CD14-positive monocyte (primary cell): ENCODE results near the gene MOB3A. TPM values are rescaled to one million over a fixed set of nuclear protein-coding genes. Genes with fewer than 3 reads are reported as not detected.

Source experiments
- DNase-seq, 3 donors: peaks; one replicate each; pipeline ENCODE4 v3.0.0-alpha.2; 2011 to 2022
- H2AFZ ChIP-seq: 2 replicates; pipeline ENCODE4 v1.6.0; 2012; ENCODE audit warnings: mild to moderate bottlenecking, low read depth, low read length, inconsistent platforms; ENCODE audit not compliant: insufficient read depth, poor library complexity, severe bottlenecking
- H3K27ac ChIP-seq, 2 donors: 1 replicate in 1 of 2; 2 replicates in 1 of 2; pipeline ENCODE4 v1.5.1; 2012 to 2013; ENCODE audit warnings: low read length in 2 of 2, control low read depth in 1 of 2, inconsistent platforms in 1 of 2, low read depth in 1 of 2, mild to moderate bottlenecking in 1 of 2
- H3K27me3 ChIP-seq, 2 donors: one replicate each; pipeline versions ENCODE4 v1.6.0 to v1.6.1; 2011 to 2013; ENCODE audit warnings: low read length in 2 of 2; ENCODE audit not compliant: control insufficient read depth in 2 of 2, insufficient read depth in 2 of 2
- H3K36me3 ChIP-seq, 2 donors: replicated peaks in 1 of 2; 1 replicate in 1 of 2; 2 replicates in 1 of 2; pipeline versions ENCODE4 v1.5.1 to v1.6.1; 2012 to 2013; ENCODE audit warnings: low read length in 2 of 2, control low read depth in 1 of 2, inconsistent platforms in 1 of 2, mild to moderate bottlenecking in 1 of 2; ENCODE audit not compliant: insufficient read depth in 2 of 2, control insufficient read depth in 1 of 2
- H3K4me1 ChIP-seq, 2 donors: 1 replicate in 1 of 2; 2 replicates in 1 of 2; pipeline versions ENCODE4 v1.5.1 to v1.6.1; 2012 to 2013; ENCODE audit warnings: low read length in 2 of 2, control low read depth in 1 of 2, inconsistent platforms in 1 of 2, mild to moderate bottlenecking in 1 of 2, moderate library complexity in 1 of 2; ENCODE audit not compliant: insufficient read depth in 2 of 2, control insufficient read depth in 1 of 2
- H3K4me2 ChIP-seq: replicated peaks from 2 replicates; pipeline ENCODE3; 2012; ENCODE audit warnings: low read length, moderate library complexity, mild to moderate bottlenecking; ENCODE audit not compliant: poor library complexity, severe bottlenecking; ENCODE audit errors: extremely low read depth
- H3K4me3 ChIP-seq, 3 experiments: fragments of 200-600 bp in 1 of 3; sonication (generic) in 1 of 3; replicated peaks in 1 of 3; 1 replicate in 2 of 3; 2 replicates in 1 of 3; pipeline ENCODE4 v1.5.1; 2011 to 2013; ENCODE audit warnings: low read length in 3 of 3, mild to moderate bottlenecking in 3 of 3, control low read depth in 2 of 3, low read depth in 2 of 3, inconsistent platforms in 1 of 3, moderate library complexity in 1 of 3
- H3K79me2 ChIP-seq: 2 replicates; pipeline ENCODE4 v1.6.0; 2012; ENCODE audit warnings: mild to moderate bottlenecking, control low read depth, inconsistent platforms, low read length, moderate library complexity; ENCODE audit not compliant: insufficient read depth
- H3K9ac ChIP-seq: 2 replicates; pipeline ENCODE4 v1.6.0; 2017; ENCODE audit warnings: low read length, mild to moderate bottlenecking; ENCODE audit not compliant: insufficient read depth, poor library complexity, severe bottlenecking
- H3K9me3 ChIP-seq, 2 donors: replicated peaks in 1 of 2; 1 replicate in 1 of 2; 2 replicates in 1 of 2; pipeline versions ENCODE4 v1.5.1 to v1.6.1; 2012 to 2013; ENCODE audit warnings: low read length in 2 of 2, control low read depth in 1 of 2; ENCODE audit not compliant: control insufficient read depth in 1 of 2, insufficient read depth in 1 of 2
- H4K20me1 ChIP-seq: 2 replicates; pipeline ENCODE4 v1.6.0; 2012; ENCODE audit warnings: mild to moderate bottlenecking, low read length, control low read depth, moderate library complexity; ENCODE audit not compliant: insufficient read depth
- H3K27ac Mint-ChIP-seq, 7 donors: one replicate each; pipeline ENCODE4 v1.8.0; 2020; ENCODE audit warnings: mild to moderate bottlenecking in 7 of 7, mixed read lengths in 7 of 7, moderate library complexity in 6 of 7, inconsistent platforms in 2 of 7
- H3K27me3 Mint-ChIP-seq, 3 donors: one replicate each; pipeline ENCODE4 v1.8.0; 2021 to 2022; ENCODE audit warnings: low read depth in 3 of 3, mild to moderate bottlenecking in 3 of 3, mixed read lengths in 3 of 3, moderate library complexity in 3 of 3, inconsistent platforms in 1 of 3
- H3K36me3 Mint-ChIP-seq, 2 donors: one replicate each; pipeline ENCODE4 v1.8.0; 2020; ENCODE audit warnings: mixed read lengths in 2 of 2, inconsistent platforms in 1 of 2, mild to moderate bottlenecking in 1 of 2
- H3K4me1 Mint-ChIP-seq: one replicate; pipeline ENCODE4 v1.8.0; 2020; ENCODE audit warnings: mild to moderate bottlenecking, mixed read lengths
- H3K4me3 Mint-ChIP-seq, 2 donors: one replicate each; pipeline ENCODE4 v1.8.0; 2020; ENCODE audit warnings: mild to moderate bottlenecking in 2 of 2, mixed read lengths in 2 of 2, moderate library complexity in 1 of 2
- H3K9me3 Mint-ChIP-seq, 7 donors: one replicate each; pipeline ENCODE4 v1.8.0; 2020 to 2022; ENCODE audit warnings: mixed read lengths in 7 of 7, mild to moderate bottlenecking in 6 of 7, moderate library complexity in 6 of 7, inconsistent platforms in 2 of 7
- CTCF ChIP-seq: fragments of 200-600 bp; IDR thresholded peaks from one replicate; pipeline ENCODE4 v1.8.0; 2022; ENCODE audit warnings: antibody characterized with exemption, mild to moderate bottlenecking
- WGBS: methylation state at CpG from one replicate; pipeline ENCODE4 v1.1.5; 2013; ENCODE audit warnings: missing lambda C conversion rate; ENCODE audit not compliant: insufficient coverage; 5-methylcytosine and 5-hydroxymethylcytosine counted together
- intact Hi-C, 2 donors: fragments of 100-400 bp; cut with micrococcal nuclease; formaldehyde crosslinking; loops; one replicate each; pipeline versions ENCODE4 v1.15.0 to v1.15.1; 2023
- polyA plus RNA-seq, 3 donors: library from polyadenylated mRNA; depleted of rRNA in 1 of 3; unstranded in 2 of 3; stranded (reverse) in 1 of 3; fragments of 300-500 nt in 2 of 3; fragments of >200 nt in 1 of 3; fragmentation: Illumina TruSeq in 2 of 3; gene quantifications; 1 replicate in 2 of 3; 2 replicates in 1 of 3; pipeline ENCODE4 v1.2.3, GENCODE V29; 2012 to 2021

MOB3A gene
- polyA plus RNA-seq, 3 donors: 60.5 to 179 (median 96.3) TPM

- Mint-ChIP-seq H3K27ac (peak overlapping the region in 4 of 7 donors; percentile 30 to 51 (median 45)), H3K27me3 (no peaks in the 10 kb centered on the region), H3K4me1 (no peaks in the 10 kb centered on the region), H3K9me3 (no peaks in the 10 kb centered on the region), H3K4me3 (no peak overlapping the region), H3K36me3 (peaks cover 55 to 88% of the 10 kb centered on the region in 2 donors)
- Histone ChIP-seq H3K4me3 (no peak overlapping the region), H2AFZ (no peak overlapping the region), H3K9me3 (no peaks in the 10 kb centered on the region), H3K27ac (no peak overlapping the region), H3K4me1 (no peaks in the 10 kb centered on the region), H4K20me1 (peaks cover 90% of the 10 kb centered on the region), H3K79me2 (peaks cover 64% of the 10 kb centered on the region), H3K36me3 (peaks cover 75 to 77% of the 10 kb centered on the region in 2 donors), H3K4me2 (no peak overlapping the region), H3K27me3 (no peaks in the 10 kb centered on the region), H3K9ac (no peak overlapping the region)
- WGBS: 94% methylated on average over 45 of the region's 50 CpGs
- DNase-seq: no peak
- TF ChIP-seq CTCF: no peak
- intact Hi-C loops: no loop called here
Observed at GRCh38 chr19:2135474-2136402, 39.6 kb upstream of the MOB3A start.

- Mint-ChIP-seq H3K27ac (peak overlapping the region in 2 of 7 donors; percentile 21 to 58), H3K4me3 (no peak overlapping the region), H3K27me3 (no peaks in the 10 kb centered on the region), H3K9me3 (no peaks in the 10 kb centered on the region), H3K4me1 (no peaks in the 10 kb centered on the region), H3K36me3 (peaks cover 56 to 81% of the 10 kb centered on the region in 2 donors)
- no peak overlapping the region for H2AFZ ChIP-seq
- no peak overlapping the region for H3K4me2 ChIP-seq
- no peaks in the 10 kb centered on the region for H3K4me1 ChIP-seq
- no peak overlapping the region for H3K9ac ChIP-seq
- H3K27ac ChIP-seq: no peak overlapping the region
- no peak overlapping the region for H3K4me3 ChIP-seq
- H3K36me3 ChIP-seq: peaks cover 70 to 81% of the 10 kb centered on the region in 2 donors
- intact Hi-C loops: no loop called here
- peaks cover 85% of the 10 kb centered on the region for H4K20me1 ChIP-seq
- TF ChIP-seq CTCF: no peak
- no peak for DNase-seq
- over 99% methylated on average over 15 of the region's 19 CpGs for WGBS
- peaks cover 47% of the 10 kb centered on the region for H3K79me2 ChIP-seq
- H3K27me3 ChIP-seq: no peaks in the 10 kb centered on the region
- H3K9me3 ChIP-seq: no peaks in the 10 kb centered on the region
Observed at GRCh38 chr19:2132731-2133490, 36.8 kb upstream of the MOB3A start.
